Mesothelial cell of epicardium (in vitro differentiated cells): Measurements from ENCODE around the gene CPED1. TPM values are rescaled to one million over a fixed set of nuclear protein-coding genes. Genes with fewer than 3 reads are reported as not detected.

Experiments used
- DNase-seq, 2 experiments: peaks; one replicate each; pipeline ENCODE4 v3.0.0; 2021; ENCODE audit warnings: low spot score in 2 of 2; ENCODE audit not compliant: unreplicated experiment in 2 of 2
- H3K27ac Mint-ChIP-seq: 2 replicates; pipeline ENCODE4 v1.8.0; 2021; ENCODE audit warnings: mixed read lengths
- H3K27me3 Mint-ChIP-seq: 2 replicates; pipeline ENCODE4 v1.8.0; 2021; ENCODE audit warnings: low read depth, mixed read lengths
- H3K36me3 Mint-ChIP-seq: 2 replicates; pipeline ENCODE4 v1.8.0; 2021; ENCODE audit warnings: mixed read lengths
- H3K4me1 Mint-ChIP-seq: 2 replicates; pipeline ENCODE4 v1.8.0; 2021; ENCODE audit warnings: mixed read lengths
- H3K4me3 Mint-ChIP-seq: 2 replicates; pipeline ENCODE4 v1.8.0; 2021; ENCODE audit warnings: mild to moderate bottlenecking, moderate library complexity, mixed read lengths
- H3K9me3 Mint-ChIP-seq: 2 replicates; pipeline ENCODE4 v1.8.0; 2021; ENCODE audit warnings: mixed read lengths
- CTCF ChIP-seq: fragments of 200-600 bp; sonication (generic); IDR thresholded peaks from one replicate; pipeline ENCODE4 v1.5.0; 2021; ENCODE audit warnings: antibody characterized with exemption; ENCODE audit not compliant: unreplicated experiment
- total RNA-seq: library from RNA; stranded (reverse); gene quantifications from 3 replicates; pipeline ENCODE4 v1.2.1, GENCODE V29; 2021

CPED1 gene
- total RNA-seq, 1 donor from 2014 or later, result 25.6 TPM

DNA sequence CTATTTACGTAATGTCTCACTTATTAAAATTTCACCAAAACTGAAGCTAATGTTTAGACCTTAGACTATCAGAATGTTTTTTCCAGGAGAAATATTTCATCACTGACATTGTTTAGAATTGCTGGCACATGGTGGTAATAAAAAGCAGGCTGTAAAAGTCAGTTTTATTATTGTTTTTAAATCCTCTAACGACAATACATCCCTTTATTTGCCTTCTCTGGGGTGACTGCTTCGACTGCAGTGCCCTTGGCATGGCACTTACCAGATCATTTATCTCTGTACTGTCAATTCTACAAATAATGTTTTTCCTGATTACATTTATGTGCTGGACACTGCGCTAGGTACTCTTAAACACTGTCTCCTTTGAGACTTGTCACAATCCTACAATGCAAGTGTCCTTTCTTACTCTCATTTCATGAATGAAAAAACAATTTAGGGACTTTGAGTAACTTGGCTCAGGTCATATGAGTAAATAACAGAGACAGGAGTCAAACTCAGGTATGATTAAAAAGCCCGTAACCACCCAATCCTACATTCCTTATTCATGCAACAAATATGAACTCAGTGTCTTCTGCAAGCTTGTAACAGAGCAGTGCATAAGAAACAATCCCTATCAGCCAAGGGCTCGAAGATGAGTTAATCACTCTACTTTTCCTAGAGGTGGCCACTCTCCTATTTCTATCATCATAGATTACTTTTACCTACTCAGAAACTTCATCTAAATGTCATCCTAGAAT lies 43.5 kb upstream of the CPED1 start:
- Mint-ChIP-seq H3K27ac (no peak overlapping the region), H3K36me3 (no peaks in the 10 kb centered on the region), H3K4me3 (no peak overlapping the region), H3K4me1 (peaks cover 10% of the 10 kb centered on the region), H3K27me3 (no peaks in the 10 kb centered on the region), H3K9me3 (no peaks in the 10 kb centered on the region)
- TF ChIP-seq CTCF, result no peak
- no peak for DNase-seq

- Mint-ChIP-seq H3K4me3 (no peak overlapping the region), H3K36me3 (no peaks in the 10 kb centered on the region), H3K27me3 (no peaks in the 10 kb centered on the region), H3K27ac (no peak overlapping the region), H3K9me3 (no peaks in the 10 kb centered on the region), H3K4me1 (peaks cover 21% of the 10 kb centered on the region)
- DNase-seq, result no peak
- no peak for TF ChIP-seq CTCF
Observed at GRCh38 chr7:120947980-120948379, 40.5 kb upstream of the CPED1 start.

- peaks cover 21% of the 10 kb centered on the region for H3K4me1 Mint-ChIP-seq
- H3K36me3 Mint-ChIP-seq, result no peaks in the 10 kb centered on the region
- peak overlapping the region; percentile 88 for H3K4me3 Mint-ChIP-seq
- no peaks in the 10 kb centered on the region for H3K27me3 Mint-ChIP-seq
- no peak for TF ChIP-seq CTCF
- H3K9me3 Mint-ChIP-seq, result no peaks in the 10 kb centered on the region
- DNase-seq, result no peak
- peak overlapping the region; percentile 99 for H3K27ac Mint-ChIP-seq
Observed at GRCh38 chr7:120949393-120949911, 39.1 kb upstream of the CPED1 start.

- Mint-ChIP-seq H3K9me3 (no peaks in the 10 kb centered on the region), H3K36me3 (peaks cover 2% of the 10 kb centered on the region), H3K27me3 (no peaks in the 10 kb centered on the region), H3K4me1 (peaks cover 21% of the 10 kb centered on the region), H3K4me3 (peak overlapping the region; percentile 88), H3K27ac (peak overlapping the region; percentile 99)
- no peak for DNase-seq
- TF ChIP-seq CTCF, result no peak
Observed at GRCh38 chr7:120949998-120950538, 38.4 kb upstream of the CPED1 start.

DNA sequence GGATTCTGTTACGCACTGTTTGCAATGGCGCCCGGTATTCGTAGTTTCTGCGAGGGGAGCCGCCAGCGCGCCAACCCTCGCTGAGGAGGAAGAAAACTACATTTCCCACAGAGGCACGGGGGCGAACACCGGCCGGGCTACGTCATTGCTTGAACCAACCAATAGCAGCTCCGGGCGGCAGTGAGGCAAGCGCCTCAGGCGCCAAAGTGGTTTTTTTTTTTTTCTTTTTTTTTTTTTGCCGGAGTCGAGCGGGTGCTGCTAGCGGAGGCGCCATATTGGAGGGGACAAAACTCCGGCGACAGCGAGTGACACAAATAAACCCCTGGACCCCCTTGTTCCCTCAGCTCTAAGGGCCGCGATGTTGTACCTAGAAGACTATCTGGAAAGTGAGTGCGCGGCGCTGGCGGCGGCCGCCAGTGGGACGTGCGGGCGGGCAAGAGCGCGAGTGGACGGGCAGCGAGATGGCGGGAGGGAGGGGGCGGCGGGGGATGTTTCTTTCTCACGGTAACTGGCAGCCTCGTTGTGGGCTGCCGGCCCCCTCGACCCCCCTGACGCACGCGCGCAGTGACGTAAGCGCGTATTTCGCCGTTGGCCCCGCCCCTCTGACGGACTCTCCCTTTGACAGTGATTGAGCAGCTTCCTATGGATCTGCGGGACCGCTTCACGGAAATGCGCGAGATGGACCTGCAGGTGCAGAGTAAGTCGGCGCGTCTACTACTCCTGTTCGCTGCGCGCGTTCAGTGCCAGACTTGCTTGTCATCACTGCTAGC lies 37.8 kb upstream of the CPED1 start, which contains the start of gene ING3:
TSS of gene ING3 (plus strand) at position 239 of the 770 bp plus-strand sequence. CDS start at position 359, 120 bp downstream.
- no peaks in the 10 kb centered on the region for H3K27me3 Mint-ChIP-seq
- TF ChIP-seq CTCF, result no peak
- H3K4me3 Mint-ChIP-seq, result peak within 1 kb of the TSS; percentile 88
- peaks cover 21% of the 10 kb centered on the region for H3K4me1 Mint-ChIP-seq
- H3K9me3 Mint-ChIP-seq, result no peaks in the 10 kb centered on the region
- peak within 1 kb of the TSS; percentile 99 for H3K27ac Mint-ChIP-seq
- peaks cover 5% of the 10 kb centered on the region for H3K36me3 Mint-ChIP-seq
- DNase-seq, result peak; percentile 89 to 98
